Activated gamma-delta T cell (primary cell): ENCODE results near the gene PRAMEF18.
"Not testable (repeated sequence)": the region's sequence is repeated elsewhere in the genome, so short reads cannot be mapped to it uniquely, and the experiment has no call there.

Experiments
- DNase-seq: peaks from one replicate; lab custom pipeline; 2025; lab: John Stamatoyannopoulos, UW
- total RNA-seq, 2 donors: gene quantifications; one replicate each; lab custom pipeline; 2026; lab: John Stamatoyannopoulos, UW

PRAMEF18 gene
- total RNA-seq, result 0 reads per million in 2 donors

DNA sequence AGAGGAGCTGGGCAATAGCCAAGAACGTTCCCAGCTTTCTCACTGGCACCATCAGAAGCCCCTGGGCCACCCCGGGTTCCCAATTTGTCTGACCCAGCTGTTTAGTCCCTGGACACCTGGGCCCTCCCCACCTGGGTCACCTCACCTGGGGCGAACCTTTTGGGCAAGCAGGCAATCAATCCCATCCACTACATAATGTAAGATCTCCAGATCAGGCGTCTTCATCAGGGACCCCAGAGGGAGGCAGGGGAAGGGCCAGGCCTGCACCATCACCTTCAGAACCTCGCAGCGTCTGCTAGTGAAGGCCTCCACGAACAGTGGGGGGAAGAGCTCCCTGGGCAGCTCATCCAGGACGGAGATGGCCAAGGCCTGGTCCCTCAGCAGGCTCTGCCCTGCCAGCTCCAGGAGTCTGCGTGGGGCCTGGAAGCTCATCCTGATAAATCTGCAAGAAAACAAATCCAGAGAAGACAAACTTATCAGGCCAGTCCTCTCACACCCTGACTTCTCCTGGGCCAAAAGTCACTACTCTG, at the start of gene PRAMEF18:
PRAMEF18 (minus strand) TSS at position 480 of the 530 bp plus-strand sequence; CDS start at position 432, 48 bp downstream.
- DNase-seq, result not testable (repeated sequence)

- DNase-seq, result not testable (repeated sequence)
Observed at GRCh38 chr1:13265124-13265523, 39.2 kb upstream of the PRAMEF18 start.

DNA sequence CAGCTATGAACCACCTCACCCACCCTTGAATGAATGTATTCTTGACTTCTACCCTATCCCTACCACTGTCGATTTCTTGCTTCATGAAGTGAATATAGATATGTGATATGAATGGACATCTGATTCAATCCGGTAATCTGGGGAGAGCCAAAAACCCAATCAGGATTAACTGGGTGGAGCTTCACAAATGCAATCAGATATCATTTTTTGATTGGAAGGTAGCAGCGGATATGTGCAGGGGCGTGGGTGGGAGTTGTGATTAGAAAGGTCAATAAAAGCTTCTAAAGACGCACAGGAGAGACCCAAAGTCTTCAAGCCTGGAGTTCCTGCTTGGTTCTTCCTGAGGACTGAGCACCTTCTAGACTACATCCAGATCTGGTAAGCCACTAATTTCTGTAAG, 27.9 kb upstream of the PRAMEF18 start, which contains the start of gene PRAMEF5:
PRAMEF5 (plus strand) TSS at position 301 of the 400 bp plus-strand sequence. CDS start 5,071 bp downstream, outside the sequence.
- DNase-seq, result not testable (repeated sequence)

DNA sequence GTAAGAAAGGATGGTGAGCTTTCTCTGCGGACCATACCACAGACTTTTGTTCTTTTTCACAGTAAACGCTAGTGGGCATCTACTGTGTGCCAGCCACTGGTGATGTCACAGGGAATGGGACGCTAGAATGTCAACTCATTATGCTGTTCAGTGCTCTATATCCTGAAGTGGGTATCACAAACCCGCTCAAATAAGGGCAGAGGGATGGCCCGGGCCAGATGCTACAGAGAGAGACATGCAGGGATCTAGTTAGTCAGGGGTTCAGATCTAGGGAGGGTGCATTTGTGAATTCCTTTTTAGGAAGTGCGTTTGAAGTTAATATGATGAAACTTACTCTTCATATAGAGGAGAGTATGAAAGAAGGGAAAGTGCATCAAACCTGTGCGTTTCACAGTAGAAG, 21.2 kb upstream of the PRAMEF18 start:
- DNase-seq, result not testable (repeated sequence)

DNA sequence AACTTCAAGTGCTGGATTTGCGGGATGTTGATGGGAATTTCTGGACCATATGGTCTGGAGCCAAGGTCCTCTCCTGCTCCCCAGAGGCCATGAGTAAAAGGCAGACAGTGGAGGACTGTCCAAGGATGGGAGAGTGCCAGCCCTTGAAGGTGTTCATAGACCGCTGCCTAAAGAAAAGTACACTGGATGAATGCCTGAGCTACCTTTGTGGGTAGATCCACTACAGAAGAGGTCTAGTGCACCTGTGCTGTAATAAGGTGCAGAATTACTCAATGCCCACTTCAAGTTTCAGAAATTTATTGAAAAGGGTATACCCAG, 20.6 kb upstream of the PRAMEF18 start:
- not testable (repeated sequence) for DNase-seq

GRCh38 chr1:13245841-13246553, 20.0 kb upstream of the PRAMEF18 start:
- not testable (repeated sequence) for DNase-seq

- not testable (repeated sequence) for DNase-seq
Observed at GRCh38 chr1:13243536-13244263, 17.7 kb upstream of the PRAMEF18 start.

GRCh38 chr1:13239633-13240032, 13.7 kb upstream of the PRAMEF18 start:
- DNase-seq, result not testable (repeated sequence)

- DNase-seq, result not testable (repeated sequence)
Observed at GRCh38 chr1:13237572-13237971, 11.6 kb upstream of the PRAMEF18 start.

GRCh38 chr1:13234057-13234456, 8.1 kb upstream of the PRAMEF18 start:
- not testable (repeated sequence) for DNase-seq

GRCh38 chr1:13232056-13232455, 6.1 kb upstream of the PRAMEF18 start:
- DNase-seq, result not testable (repeated sequence)

- DNase-seq, result not testable (repeated sequence)
Observed at GRCh38 chr1:13231061-13231750, 5.3 kb upstream of the PRAMEF18 start.

- DNase-seq, result not testable (repeated sequence)
Observed at GRCh38 chr1:13230601-13231000, 4.6 kb upstream of the PRAMEF18 start.

DNA sequence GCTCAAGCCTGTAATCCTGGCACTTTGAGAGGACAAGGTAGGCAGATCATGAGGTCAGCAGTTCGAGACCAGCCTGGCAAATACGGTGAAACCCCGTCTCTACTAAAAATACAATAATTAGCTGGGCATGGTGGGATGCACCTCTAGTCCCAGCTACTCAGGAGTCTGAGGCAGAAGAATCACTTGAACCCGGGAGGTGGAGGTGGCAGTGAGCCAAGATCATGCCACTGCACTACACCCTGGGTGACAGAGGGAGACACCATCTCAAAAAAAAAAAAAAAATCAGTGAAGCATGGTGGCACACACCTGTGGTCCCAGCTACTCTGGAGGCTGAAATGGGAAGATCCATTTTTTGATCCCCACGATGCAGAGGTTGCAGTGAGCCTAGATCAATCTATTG, 4.1 kb upstream of the PRAMEF18 start:
- not testable (repeated sequence) for DNase-seq

- DNase-seq, result no peak
Observed at GRCh38 chr1:13228343-13228781, 2.4 kb upstream of the PRAMEF18 start.

DNA sequence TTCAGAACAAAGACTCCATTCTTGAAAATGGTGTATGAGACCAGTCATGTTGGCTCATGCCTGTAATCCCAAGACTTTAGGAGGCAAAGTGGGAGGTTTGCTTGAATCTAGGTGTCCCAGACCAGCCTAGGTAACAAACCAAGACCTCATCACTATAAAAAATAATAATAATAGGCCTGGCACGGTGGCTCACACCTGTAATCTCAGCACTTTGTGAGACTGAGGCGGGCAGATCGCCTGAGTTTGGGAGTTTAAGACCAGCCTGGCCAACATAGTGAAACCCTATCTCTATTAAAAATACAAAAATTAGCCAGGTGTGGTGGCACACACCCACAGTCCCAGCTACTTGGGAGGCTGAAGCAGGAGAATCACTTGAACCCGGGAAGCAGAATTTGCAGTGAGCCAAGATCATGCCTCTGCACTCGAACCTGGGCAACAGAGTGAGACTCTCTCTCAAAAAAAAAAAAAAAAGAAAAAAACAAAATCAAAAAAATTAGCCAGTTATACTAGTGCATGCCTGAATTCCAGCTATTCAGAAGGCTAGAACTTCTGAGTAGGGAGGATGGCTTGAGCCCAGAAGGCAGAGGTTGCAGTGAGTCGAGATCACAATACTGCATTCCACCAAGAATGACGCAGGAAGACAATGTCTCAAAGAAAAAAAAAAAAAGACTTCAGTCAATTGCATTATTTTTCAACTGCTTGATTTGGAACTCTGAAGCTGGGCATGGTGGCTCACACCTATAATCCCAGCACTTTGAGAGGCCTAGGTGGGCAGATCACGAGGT, 1.5 kb upstream of the PRAMEF18 start:
- not testable (repeated sequence) for DNase-seq

DNA sequence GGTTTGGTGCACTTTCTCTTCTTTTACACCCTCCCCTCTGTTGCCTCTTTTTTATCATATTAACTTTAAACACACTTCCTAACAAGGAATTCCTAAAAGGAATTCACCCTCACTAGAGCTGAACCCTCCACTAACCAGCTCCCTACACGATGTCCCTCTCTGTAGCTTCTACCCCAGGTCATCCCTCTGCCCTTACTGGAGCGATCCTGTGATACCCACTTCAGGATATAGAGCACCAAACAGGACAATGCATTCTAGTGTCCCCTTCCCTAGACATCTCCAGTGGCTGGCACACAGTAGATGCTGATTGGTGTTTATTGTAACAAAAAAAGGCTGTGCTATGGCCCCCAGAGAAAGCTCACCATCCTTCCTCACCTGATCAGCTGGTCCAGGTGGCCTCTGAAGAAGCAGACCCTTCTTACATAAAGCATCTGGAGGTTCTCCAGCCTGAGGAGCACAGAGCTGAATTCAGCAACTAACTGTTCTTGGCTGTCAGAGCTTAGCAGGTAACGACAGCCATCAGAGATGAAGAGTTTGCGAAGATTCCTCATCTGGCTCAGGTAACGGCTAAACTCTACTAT, 1.4 kb downstream of the PRAMEF18 start:
- DNase-seq, result no peak

DNA sequence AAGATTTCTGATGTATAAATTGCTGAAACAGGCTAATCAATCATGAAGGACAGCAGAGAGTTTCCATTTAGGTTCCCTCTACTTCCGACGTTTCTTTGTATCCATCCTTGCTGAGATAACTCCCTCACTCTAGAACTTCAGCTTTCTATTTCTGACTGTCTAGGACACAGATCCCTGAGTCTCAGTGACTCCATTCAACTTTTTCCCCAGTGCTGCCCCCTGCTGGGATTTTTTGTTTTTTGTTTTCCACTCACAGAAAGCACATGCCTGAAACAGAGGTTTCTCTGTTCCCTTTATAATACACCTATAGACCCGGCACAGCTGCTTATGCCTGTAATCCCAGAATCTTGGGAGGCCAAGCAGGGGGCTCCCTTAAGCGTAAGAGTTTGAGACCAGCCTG, 3.2 kb downstream of the PRAMEF18 start:
- not testable (repeated sequence) for DNase-seq

DNA sequence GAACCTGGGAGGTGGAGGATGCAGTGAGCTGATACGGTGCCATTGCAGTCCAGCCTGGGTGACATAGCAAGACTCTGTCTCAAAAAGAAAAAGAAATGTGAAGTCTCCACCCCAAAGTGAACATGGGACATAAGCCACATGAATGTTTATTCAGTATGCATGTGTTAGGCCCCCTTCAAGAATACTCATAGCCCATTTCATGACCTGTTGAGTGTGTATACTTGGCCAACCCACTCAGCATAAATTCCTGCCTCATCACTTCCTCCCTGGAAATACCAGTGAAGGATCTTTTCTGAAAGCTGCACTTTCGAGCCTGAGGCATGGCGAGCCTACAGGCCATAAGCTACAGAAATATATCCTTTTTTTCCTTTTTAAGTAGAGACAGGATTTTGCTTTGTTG, 6.8 kb downstream of the PRAMEF18 start:
- not testable (repeated sequence) for DNase-seq

GRCh38 chr1:13216619-13217018, 9.3 kb downstream of the PRAMEF18 start:
- DNase-seq, result not testable (repeated sequence)

DNA sequence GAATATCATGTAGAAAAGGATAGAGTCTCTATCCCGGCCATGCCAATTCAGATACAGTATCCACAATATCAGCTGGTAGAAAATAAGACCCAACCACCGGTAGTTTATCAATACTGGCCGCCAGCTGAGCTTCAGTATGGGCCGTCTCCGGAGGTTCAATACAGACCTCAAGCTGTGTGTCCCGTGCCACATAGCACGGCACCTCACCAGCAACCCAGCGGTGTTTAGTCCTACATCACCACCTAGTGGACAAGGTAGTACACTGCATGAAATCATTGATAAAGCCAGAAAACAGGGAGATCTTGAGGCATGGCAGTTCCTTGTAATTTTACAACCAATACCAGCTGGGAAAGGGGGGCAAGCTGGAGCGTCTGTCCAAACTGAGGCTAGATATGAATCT, 17.2 kb downstream of the PRAMEF18 start:
- DNase-seq, result not testable (repeated sequence)
